GM12891 (cell line): ENCODE results near the gene DGCR2.

Source experiments
- DNase-seq: peaks from one replicate; pipeline ENCODE4 v3.0.0; 2011; ENCODE audit warnings: low spot score; ENCODE audit not compliant: insufficient read length
- FAIRE-seq: peaks from 2 replicates; lab custom pipeline; 2011; peaks lifted over from hg19 to GRCh38; lab: Jason Lieb, UNC
- PAX5 ChIP-seq: IDR thresholded peaks from 2 replicates; pipeline ENCODE4 v1.6.1; 2011; ENCODE audit warnings: low read length, moderate library complexity, mild to moderate bottlenecking; ENCODE audit not compliant: insufficient read depth, severe bottlenecking
- POLR2A ChIP-seq: IDR thresholded peaks from 2 replicates; pipeline ENCODE4 v1.6.1; 2011; ENCODE audit warnings: low read depth, low read length, control low read depth
- POLR2AphosphoS5 ChIP-seq: IDR thresholded peaks from 2 replicates; pipeline ENCODE4 v1.6.1; 2011; ENCODE audit warnings: low read depth, low read length, control low read depth
- POU2F2 ChIP-seq: IDR thresholded peaks from 2 replicates; pipeline ENCODE4 v1.6.1; 2011; ENCODE audit warnings: low read depth, mild to moderate bottlenecking, control low read depth, low read length, moderate library complexity
- SPI1 ChIP-seq: IDR thresholded peaks from 2 replicates; pipeline ENCODE4 v1.6.1; 2011; ENCODE audit warnings: low read depth, low read length, control low read depth
- TAF1 ChIP-seq: IDR thresholded peaks from 2 replicates; pipeline ENCODE4 v1.6.1; 2011; ENCODE audit warnings: low read depth, low read length, control low read depth

Gene DGCR2

GRCh38 chr22:19127329-19128008 lies 5.3 kb upstream of the DGCR2 start:
- no peak for FAIRE-seq
- no peak for DNase-seq
- no peak for TF ChIP-seq SPI1
- TF ChIP-seq TAF1, result no peak

GRCh38 chr22:19126309-19127273 lies 4.4 kb upstream of the DGCR2 start:
- no peak for TF ChIP-seq POLR2A
- no peak for TF ChIP-seq PAX5
- TF ChIP-seq TAF1, result no peak
- no peak for TF ChIP-seq SPI1
- TF ChIP-seq POU2F2, result no peak
- TF ChIP-seq POLR2AphosphoS5, result no peak
- DNase-seq, result no peak
- FAIRE-seq, result no peak

DNA sequence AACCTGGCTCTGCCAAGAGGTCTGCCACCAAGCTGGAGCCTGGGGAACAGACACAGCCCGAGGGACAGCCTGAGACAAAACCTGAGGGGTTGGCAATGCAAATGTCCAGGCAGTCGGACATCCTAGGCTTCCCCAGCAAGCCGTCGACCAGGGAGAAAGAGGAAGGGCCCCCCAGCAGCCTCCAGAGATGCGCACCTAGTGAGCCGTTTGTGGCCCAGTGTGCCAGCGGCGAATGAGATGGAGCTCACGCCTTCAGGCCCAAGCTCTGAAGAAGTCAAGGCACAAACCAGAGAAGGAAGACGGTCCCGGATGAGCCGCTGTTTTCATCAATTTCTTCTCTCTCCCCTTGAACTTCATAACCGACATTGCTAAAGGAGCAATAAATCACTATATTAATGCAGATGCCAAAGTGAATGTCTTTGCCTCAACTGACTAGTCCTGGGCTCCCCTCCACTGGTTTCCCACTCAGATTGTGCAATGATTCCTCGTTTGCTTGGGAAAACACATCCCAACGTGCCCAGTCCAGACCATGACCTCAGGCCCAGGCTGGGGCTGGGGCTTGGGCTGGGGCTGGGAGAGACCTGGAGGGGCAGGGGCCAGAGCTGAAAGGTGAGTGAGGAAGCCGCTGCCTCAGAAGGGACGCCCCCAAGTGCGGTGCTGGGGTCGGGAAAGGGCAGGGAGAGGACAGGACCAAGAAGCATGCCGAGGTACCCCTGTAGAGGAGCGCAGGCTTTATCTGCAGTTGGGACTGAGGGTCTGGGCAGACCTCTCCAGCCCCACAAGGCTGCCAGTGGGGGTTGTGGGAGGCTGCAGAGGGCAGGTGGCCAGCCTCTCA lies 3.5 kb upstream of the DGCR2 start:
- DNase-seq (no peak), FAIRE-seq (no peak)
- TF ChIP-seq POU2F2, result no peak
- TF ChIP-seq POLR2AphosphoS5, result no peak
- no peak for TF ChIP-seq SPI1
- no peak for TF ChIP-seq TAF1
- no peak for TF ChIP-seq PAX5
- no peak for TF ChIP-seq POLR2A

- DNase-seq (no peak), FAIRE-seq (no peak)
- TF ChIP-seq TAF1 (no peak), POU2F2 (no peak), SPI1 (no peak), POLR2A (no peak), POLR2AphosphoS5 (no peak)
Measured at GRCh38 chr22:19125011-19125410, 2.8 kb upstream of the DGCR2 start.

GRCh38 chr22:19124377-19124776 lies 2.2 kb upstream of the DGCR2 start:
- no peak for DNase-seq
- no peak for FAIRE-seq
- TF ChIP-seq POLR2A, result no peak

GRCh38 chr22:19123936-19124335 lies 1.7 kb upstream of the DGCR2 start:
- FAIRE-seq (no peak), DNase-seq (no peak)
- TF ChIP-seq POLR2A, result no peak

DNA sequence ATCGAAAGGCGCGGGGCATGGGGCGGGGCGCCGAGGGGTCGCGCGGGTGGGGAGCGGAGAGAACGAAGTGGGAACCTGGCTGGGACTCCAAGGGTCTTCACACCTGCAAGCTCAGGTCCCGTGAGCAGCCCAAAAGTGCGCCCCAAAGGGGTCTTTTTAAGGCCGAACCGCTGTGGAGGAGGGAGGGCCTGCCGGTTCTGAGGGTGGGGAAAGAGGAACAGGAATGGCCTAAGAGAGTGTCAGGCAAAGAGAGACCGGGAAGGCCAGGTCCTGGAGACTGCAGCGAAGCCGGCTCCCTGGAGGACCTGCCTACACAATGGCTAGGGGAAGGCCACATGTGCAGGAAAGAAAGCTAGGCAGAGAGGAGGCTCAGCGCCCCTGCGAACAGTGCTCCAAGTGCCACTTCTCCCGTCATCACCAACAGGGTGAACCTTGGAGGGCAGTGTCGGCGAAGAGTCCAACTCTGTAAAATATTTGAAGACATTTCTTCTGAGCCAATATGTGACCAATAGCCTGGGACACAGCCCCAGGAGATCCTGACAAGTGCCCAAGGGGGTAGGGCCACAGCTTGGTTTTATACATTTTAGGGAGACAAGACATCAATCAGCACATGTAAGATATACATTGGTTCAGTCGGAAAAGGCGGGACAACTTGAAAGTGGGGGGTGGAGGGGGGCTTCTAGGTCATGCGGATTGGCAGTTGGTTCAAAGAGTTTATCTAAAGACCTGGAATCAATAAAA lies 710 bp upstream of the DGCR2 start:
- FAIRE-seq (peak; percentile 35), DNase-seq (no peak)
- TF ChIP-seq PAX5 (no peak), POLR2AphosphoS5 (no peak), TAF1 (no peak), POLR2A (no peak), POU2F2 (no peak), SPI1 (no peak)

DNA sequence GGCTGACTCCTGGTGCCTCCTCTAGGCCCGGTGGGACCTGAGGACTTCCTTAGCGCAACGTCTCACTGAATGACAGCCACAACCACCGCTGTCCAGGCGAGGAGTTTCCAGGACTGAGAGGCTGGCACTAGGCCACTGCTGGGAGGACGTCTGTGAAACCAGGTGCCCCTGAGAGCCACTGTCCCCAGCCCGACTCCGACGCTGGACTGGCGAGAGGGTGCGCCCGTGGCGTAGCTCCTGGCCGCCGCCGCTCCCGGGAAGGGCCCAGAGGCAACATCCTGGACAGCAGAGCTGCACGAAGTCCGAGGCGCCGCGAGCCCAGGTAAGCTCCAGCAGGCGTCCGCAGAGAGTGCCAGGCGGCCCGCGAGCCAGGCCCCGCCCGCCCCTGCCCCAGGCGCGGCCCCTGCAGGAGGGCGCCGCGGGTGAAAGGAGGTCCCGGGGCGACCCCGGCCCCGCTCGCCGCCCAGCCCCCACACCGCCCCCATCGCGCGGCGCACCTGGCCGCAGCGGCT lies 525 bp downstream of the DGCR2 start:
- FAIRE-seq (no peak), DNase-seq (no peak)

More for the DNA sequence above, 525 bp downstream of the DGCR2 start:
- no peak for TF ChIP-seq SPI1
- no peak for TF ChIP-seq PAX5
- TF ChIP-seq POU2F2, result no peak
- TF ChIP-seq TAF1, result no peak
- no peak for TF ChIP-seq POLR2AphosphoS5
- TF ChIP-seq POLR2A, result no peak
